Measurements from ENCODE around the gene SMIM28. TPM values are rescaled to one million over a fixed set of nuclear protein-coding genes. Genes with fewer than 3 reads are reported as not detected.
"Not testable (repeated sequence)": the region's sequence is repeated elsewhere in the genome, so short reads cannot be mapped to it uniquely, and the experiment has no call there.

SMIM28 gene
- total RNA-seq, 5 donors from 2014 or later (not counting 1 experiment from before 2014, with no cell fraction given), result not detected

DNA sequence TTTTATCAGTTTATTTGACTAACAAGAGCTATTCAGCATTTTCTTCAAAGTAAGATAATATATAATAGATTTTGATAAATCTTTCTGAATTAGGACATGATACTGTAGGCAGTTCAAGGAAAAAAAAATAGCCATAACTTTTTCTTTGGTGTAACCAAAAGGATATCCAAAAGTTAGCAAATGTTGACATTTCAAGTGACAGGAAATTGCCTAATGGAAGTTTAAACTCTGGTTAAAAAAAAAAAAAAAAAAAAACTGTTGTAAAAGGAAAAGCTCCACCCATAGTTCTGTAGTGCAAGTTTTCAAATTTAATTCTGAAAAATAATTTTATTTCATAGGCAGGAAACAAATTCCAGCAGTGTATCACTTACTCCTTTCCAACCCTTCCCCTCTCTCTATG, 45.2 kb downstream of the SMIM28 start:
- POLR2A ChIA-PET, result interaction anchor here in 1 of 2 donors (0.6 kb wide), 1 partner anchor 148 kb away, joined by 6 read pairs; no protein-coding TSS in a partner anchor

DNA sequence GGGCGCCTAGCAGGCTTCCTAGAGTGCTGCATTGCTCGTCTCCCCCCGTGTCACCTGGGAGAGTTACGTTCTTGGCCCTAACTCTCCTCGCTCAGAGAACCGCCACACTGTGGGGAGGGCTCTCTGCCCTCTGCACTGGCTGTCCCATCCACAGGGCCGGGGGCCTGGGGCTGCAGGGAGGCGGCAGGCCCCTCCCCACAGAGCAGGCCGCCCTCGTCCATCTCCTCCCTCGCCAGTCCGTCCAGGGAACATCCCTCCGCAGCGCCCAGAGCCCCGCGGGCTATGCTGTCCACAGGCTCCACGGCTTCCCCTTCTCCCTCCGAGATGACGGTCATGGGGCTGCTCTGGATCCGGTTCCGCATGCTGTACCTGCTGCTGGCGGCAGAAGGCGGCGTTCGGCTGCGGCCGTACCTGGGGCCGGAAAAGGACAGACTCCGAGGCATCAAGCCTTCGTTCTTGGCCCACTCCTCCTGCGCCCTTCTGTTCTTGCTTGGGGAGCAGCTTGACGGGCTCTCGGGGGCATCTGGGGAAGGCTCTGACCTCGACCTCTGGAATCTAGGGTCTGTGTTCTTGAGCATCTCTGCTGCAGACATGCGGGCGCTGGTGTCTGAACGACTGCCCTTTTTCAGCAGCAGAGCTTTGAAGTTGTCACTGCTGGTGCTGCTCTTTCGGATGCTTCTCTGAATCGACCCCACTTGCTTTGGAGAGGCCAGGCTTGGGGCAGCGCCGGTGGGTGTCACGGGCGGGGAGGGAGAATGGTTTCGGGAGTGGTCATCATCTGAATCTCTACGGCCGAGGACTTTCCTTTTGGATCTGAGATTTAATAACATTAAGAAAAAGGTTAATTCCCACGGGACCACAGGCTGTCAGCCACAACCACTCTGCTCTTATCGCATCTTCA, 46.5 kb downstream of the SMIM28 start:
- Histone ChIP-seq H3K36me3 (ENCODE audit: control insufficient read depth in 2 of 2, extremely low read depth in 1 of 2, insufficient read depth in 1 of 2, low read length in 1 of 2) (peaks cover 0 to 2% of the 10 kb centered on the region in 2 donors), H3K27ac (ENCODE audit: low read length) (no peak overlapping the region), H3K4me1 (ENCODE audit: control insufficient read depth in 1 of 2, extremely low read depth in 1 of 2, insufficient read depth in 2 of 2, low read length in 2 of 2) (no peaks in the 10 kb centered on the region), H3K9me3 (no peaks in the 10 kb centered on the region), H3K27me3 (replicated peaks in 1 of 2; ENCODE audit: control insufficient read depth in 2 of 2, extremely low read depth in 1 of 2, insufficient read depth in 2 of 2, low read length in 1 of 2) (no peaks in the 10 kb centered on the region), H3K4me3 (ENCODE audit: control insufficient read depth in 1 of 2, extremely low read depth in 1 of 2, low read length in 1 of 2) (no peak overlapping the region)
- 90% methylated on average over 36 of the region's 48 CpGs for WGBS (ENCODE audit: insufficient coverage)
- Mint-ChIP-seq H3K9me3 (no peaks in the 10 kb centered on the region), H3K27me3 (peaks cover 0 to under 1% of the 10 kb centered on the region in 2 donors), H3K27ac (no peak overlapping the region), H3K4me1 (peaks cover 0 to 8% (median 5%) of the 10 kb centered on the region in 3 donors), H3K4me3 (no peak overlapping the region), H3K36me3 (peaks cover 4% of the 10 kb centered on the region)
- DNase-seq (no peak), ATAC-seq (replicated peaks in 1 of 4) (no peak)
- ChIA-PET POLR2A (interaction anchor here in 1 of 2 donors (0.6 kb wide), 1 partner anchor 1222 kb away, joined by 3 read pairs; no protein-coding TSS in a partner anchor), CTCF (interaction anchor here (0.6 to 7.5 kb wide), 5 partner anchors 84 to 342 kb away, joined by 3 to 65 read pairs (median 4); no protein-coding TSS in a partner anchor)

More for the DNA sequence above, 45.2 kb downstream of the SMIM28 start:
- H3K9me3 ChIP-seq, result no peaks in the 10 kb centered on the region
- no peak overlapping the region for H3K27ac ChIP-seq (ENCODE audit: low read length)
- DNase-seq (no peak), ATAC-seq (replicated peaks in 1 of 4) (no peak)
- Mint-ChIP-seq H3K36me3 (peaks cover 18% of the 10 kb centered on the region), H3K27ac (no peak overlapping the region), H3K9me3 (peaks cover 0 to 4% (median 0%) of the 10 kb centered on the region in 3 donors), H3K27me3 (no peaks in the 10 kb centered on the region), H3K4me1 (peaks cover 0 to 8% (median 3%) of the 10 kb centered on the region in 3 donors), H3K4me3 (no peak overlapping the region)
- H3K4me1 ChIP-seq (ENCODE audit: control insufficient read depth in 1 of 2, extremely low read depth in 1 of 2, insufficient read depth in 2 of 2, low read length in 2 of 2), result no peaks in the 10 kb centered on the region
- no peak overlapping the region for H3K4me3 ChIP-seq (ENCODE audit: control insufficient read depth in 1 of 2, extremely low read depth in 1 of 2, low read length in 1 of 2)
- CTCF ChIA-PET, result interaction anchor here in 1 of 2 donors (0.6 to 0.7 kb wide), 3 partner anchors 61 to 139 kb away, joined by 3 to 10 read pairs (median 3); no protein-coding TSS in a partner anchor
- H3K36me3 ChIP-seq (ENCODE audit: control insufficient read depth in 2 of 2, extremely low read depth in 1 of 2, insufficient read depth in 1 of 2, low read length in 1 of 2), result peaks cover 2 to 11% of the 10 kb centered on the region in 2 donors
- H3K27me3 ChIP-seq (replicated peaks in 1 of 2; ENCODE audit: control insufficient read depth in 2 of 2, extremely low read depth in 1 of 2, insufficient read depth in 2 of 2, low read length in 1 of 2), result no peaks in the 10 kb centered on the region

DNA sequence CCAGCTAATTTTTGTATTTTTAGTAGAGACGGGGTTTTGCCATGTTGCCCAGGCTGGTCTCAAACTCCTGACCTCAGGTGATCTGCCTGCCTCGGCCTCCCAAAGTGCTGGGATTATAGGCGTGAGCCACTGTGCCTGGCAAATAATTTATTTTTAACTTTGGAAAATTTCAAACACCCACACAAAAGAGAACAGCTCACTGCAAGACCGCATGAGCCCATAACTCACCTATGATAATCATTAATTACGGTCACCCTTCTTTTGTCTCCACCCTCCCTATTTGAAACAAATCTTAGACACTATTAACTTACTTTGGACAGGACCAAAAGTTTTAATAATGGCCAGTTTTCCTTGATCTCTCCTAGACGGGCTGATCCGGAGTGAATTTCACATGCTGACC, 47.6 kb downstream of the SMIM28 start:
- H3K9me3 ChIP-seq; H3K4me3 ChIP-seq (ENCODE audit: control insufficient read depth in 1 of 2, extremely low read depth in 1 of 2, low read length in 1 of 2); ATAC-seq (replicated peaks in 1 of 4); H3K27me3 Mint-ChIP-seq; H3K4me1 Mint-ChIP-seq; H3K36me3 ChIP-seq (ENCODE audit: control insufficient read depth in 2 of 2, extremely low read depth in 1 of 2, insufficient read depth in 1 of 2, low read length in 1 of 2); POLR2A ChIA-PET; DNase-seq; H3K36me3 Mint-ChIP-seq; H3K9me3 Mint-ChIP-seq; H3K27ac ChIP-seq (ENCODE audit: low read length); H3K27ac Mint-ChIP-seq; H3K27me3 ChIP-seq (replicated peaks in 1 of 2; ENCODE audit: control insufficient read depth in 2 of 2, extremely low read depth in 1 of 2, insufficient read depth in 2 of 2, low read length in 1 of 2); H3K4me3 Mint-ChIP-seq; H3K4me1 ChIP-seq (ENCODE audit: control insufficient read depth in 1 of 2, extremely low read depth in 1 of 2, insufficient read depth in 2 of 2, low read length in 2 of 2): not testable (repeated sequence)
- 93% methylated on average over 5 of the region's 7 CpGs for WGBS (ENCODE audit: insufficient coverage)
- CTCF ChIA-PET, result interaction anchor here (0.5 to 7.5 kb wide), 5 partner anchors 30 to 194 kb away, joined by 3 to 65 read pairs (median 6); no protein-coding TSS in a partner anchor

DNA sequence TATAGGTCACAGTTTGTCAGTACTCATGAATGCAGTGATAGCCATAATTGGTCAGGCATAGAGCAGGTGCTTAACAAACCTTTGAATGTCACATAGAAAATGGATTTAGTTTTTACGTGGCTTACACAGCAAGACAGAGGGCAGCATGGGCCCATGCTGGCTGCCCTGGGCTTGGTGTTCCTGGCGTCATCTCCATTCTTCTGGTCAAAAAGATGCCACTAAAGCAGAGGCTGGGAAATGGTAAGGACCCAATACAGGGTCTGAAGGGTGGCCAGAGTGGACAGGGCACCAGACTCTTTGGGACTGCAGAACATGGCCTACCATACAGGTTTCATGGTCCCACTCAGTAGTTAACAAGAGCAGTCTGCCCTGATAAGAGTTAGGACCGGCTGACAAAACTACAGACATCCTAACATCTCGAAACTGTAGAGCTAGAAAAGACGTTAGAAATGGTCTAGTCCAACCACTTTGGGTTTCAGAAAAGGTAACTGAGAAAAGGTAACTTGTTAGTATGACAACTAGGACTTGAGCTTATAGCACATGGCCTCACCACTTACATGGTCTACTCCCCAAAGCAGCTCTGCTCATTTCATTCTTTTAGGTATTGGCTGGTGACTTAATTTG, 48.9 kb downstream of the SMIM28 start:
- Histone ChIP-seq H3K4me1 (ENCODE audit: control insufficient read depth in 1 of 2, extremely low read depth in 1 of 2, insufficient read depth in 2 of 2, low read length in 2 of 2) (no peaks in the 10 kb centered on the region), H3K9me3 (no peaks in the 10 kb centered on the region), H3K4me3 (ENCODE audit: control insufficient read depth in 1 of 2, extremely low read depth in 1 of 2, low read length in 1 of 2) (no peak overlapping the region), H3K36me3 (ENCODE audit: control insufficient read depth in 2 of 2, extremely low read depth in 1 of 2, insufficient read depth in 1 of 2, low read length in 1 of 2) (no peaks in the 10 kb centered on the region), H3K27me3 (replicated peaks in 1 of 2; ENCODE audit: control insufficient read depth in 2 of 2, extremely low read depth in 1 of 2, insufficient read depth in 2 of 2, low read length in 1 of 2) (peaks cover 0 to 12% of the 10 kb centered on the region in 2 experiments), H3K27ac (ENCODE audit: low read length) (no peak overlapping the region)
- ATAC-seq (replicated peaks in 1 of 4) (no peak), DNase-seq (no peak)
- Mint-ChIP-seq H3K4me3 (no peak overlapping the region), H3K27me3 (peaks cover 3 to 4% of the 10 kb centered on the region in 2 donors), H3K36me3 (no peaks in the 10 kb centered on the region), H3K27ac (no peak overlapping the region), H3K4me1 (peaks cover 0 to 9% (median 6%) of the 10 kb centered on the region in 3 donors), H3K9me3 (no peaks in the 10 kb centered on the region)
- ChIA-PET POLR2A (interaction anchor here in 1 of 2 donors (0.9 kb wide), 1 partner anchor 77 kb away, joined by 3 read pairs; no protein-coding TSS in a partner anchor), CTCF (interaction anchor here (1.0 to 7.5 kb wide), 10 partner anchors 9 to 318 kb away, joined by 3 to 65 read pairs (median 6); no protein-coding TSS in a partner anchor)
- WGBS (ENCODE audit: insufficient coverage), result 83% methylated on average over 2 of the region's 5 CpGs

DNA sequence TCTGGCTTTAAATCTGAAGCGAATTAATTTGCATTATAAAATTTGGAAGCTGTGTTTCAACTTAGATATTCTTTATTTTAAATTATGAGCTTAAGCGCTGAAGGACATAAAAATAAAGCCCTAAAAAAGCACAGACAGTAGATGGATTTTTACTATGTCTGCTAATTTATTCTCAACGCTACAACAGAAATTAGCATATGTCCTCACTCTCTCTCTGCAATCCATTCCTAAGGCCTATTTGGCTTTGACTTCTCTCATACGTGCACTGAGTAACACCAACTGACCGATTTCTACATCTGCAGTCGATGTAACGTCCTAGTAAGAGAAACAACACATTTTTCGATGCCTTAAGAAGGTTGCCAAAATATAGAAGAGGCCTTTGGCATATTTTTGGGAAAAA, 50.0 kb downstream of the SMIM28 start:
- peaks cover 0 to 16% of the 10 kb centered on the region in 2 experiments for H3K27me3 ChIP-seq (replicated peaks in 1 of 2; ENCODE audit: control insufficient read depth in 2 of 2, extremely low read depth in 1 of 2, insufficient read depth in 2 of 2, low read length in 1 of 2)
- Mint-ChIP-seq H3K27ac (no peak overlapping the region), H3K27me3 (peaks cover 3 to 4% of the 10 kb centered on the region in 2 donors), H3K9me3 (no peaks in the 10 kb centered on the region), H3K4me3 (no peak overlapping the region), H3K36me3 (no peaks in the 10 kb centered on the region), H3K4me1 (peaks cover 0 to 9% (median 6%) of the 10 kb centered on the region in 3 donors)
- H3K4me1 ChIP-seq (ENCODE audit: control insufficient read depth in 1 of 2, extremely low read depth in 1 of 2, insufficient read depth in 2 of 2, low read length in 2 of 2), result no peaks in the 10 kb centered on the region
- H3K36me3 ChIP-seq (ENCODE audit: control insufficient read depth in 2 of 2, extremely low read depth in 1 of 2, insufficient read depth in 1 of 2, low read length in 1 of 2), result no peaks in the 10 kb centered on the region
- H3K4me3 ChIP-seq (ENCODE audit: control insufficient read depth in 1 of 2, extremely low read depth in 1 of 2, low read length in 1 of 2), result no peak overlapping the region
- CTCF ChIA-PET, result interaction anchor here (0.6 to 7.5 kb wide), 16 partner anchors 8 to 587 kb away, joined by 3 to 65 read pairs (median 4); partner anchors contain the start of gene PERP (in 1 of the 2)
- WGBS (ENCODE audit: insufficient coverage), result 80% methylated on average over 5 of the region's 8 CpGs
- no peak overlapping the region for H3K27ac ChIP-seq (ENCODE audit: low read length)
- DNase-seq (no peak), ATAC-seq (replicated peaks in 1 of 4) (no peak)
- POLR2A ChIA-PET, result interaction anchor here (0.6 to 1.6 kb wide), 3 partner anchors 82 to 645 kb away, joined by 4 read pairs; no protein-coding TSS in a partner anchor
- no peaks in the 10 kb centered on the region for H3K9me3 ChIP-seq

All from T-cell (primary cell).